GM12891 (cell line): ENCODE data around the gene NPW.

Source experiments
- PAX5 ChIP-seq: IDR thresholded peaks from 2 replicates; pipeline ENCODE4 v1.6.1; 2011; ENCODE audit warnings: low read length, moderate library complexity, mild to moderate bottlenecking; ENCODE audit not compliant: insufficient read depth, severe bottlenecking
- POLR2A ChIP-seq: IDR thresholded peaks from 2 replicates; pipeline ENCODE4 v1.6.1; 2011; ENCODE audit warnings: low read depth, low read length, control low read depth
- POLR2AphosphoS5 ChIP-seq: IDR thresholded peaks from 2 replicates; pipeline ENCODE4 v1.6.1; 2011; ENCODE audit warnings: low read depth, low read length, control low read depth
- POU2F2 ChIP-seq: IDR thresholded peaks from 2 replicates; pipeline ENCODE4 v1.6.1; 2011; ENCODE audit warnings: low read depth, mild to moderate bottlenecking, control low read depth, low read length, moderate library complexity
- SPI1 ChIP-seq: IDR thresholded peaks from 2 replicates; pipeline ENCODE4 v1.6.1; 2011; ENCODE audit warnings: low read depth, low read length, control low read depth
- TAF1 ChIP-seq: IDR thresholded peaks from 2 replicates; pipeline ENCODE4 v1.6.1; 2011; ENCODE audit warnings: low read depth, low read length, control low read depth

DNA sequence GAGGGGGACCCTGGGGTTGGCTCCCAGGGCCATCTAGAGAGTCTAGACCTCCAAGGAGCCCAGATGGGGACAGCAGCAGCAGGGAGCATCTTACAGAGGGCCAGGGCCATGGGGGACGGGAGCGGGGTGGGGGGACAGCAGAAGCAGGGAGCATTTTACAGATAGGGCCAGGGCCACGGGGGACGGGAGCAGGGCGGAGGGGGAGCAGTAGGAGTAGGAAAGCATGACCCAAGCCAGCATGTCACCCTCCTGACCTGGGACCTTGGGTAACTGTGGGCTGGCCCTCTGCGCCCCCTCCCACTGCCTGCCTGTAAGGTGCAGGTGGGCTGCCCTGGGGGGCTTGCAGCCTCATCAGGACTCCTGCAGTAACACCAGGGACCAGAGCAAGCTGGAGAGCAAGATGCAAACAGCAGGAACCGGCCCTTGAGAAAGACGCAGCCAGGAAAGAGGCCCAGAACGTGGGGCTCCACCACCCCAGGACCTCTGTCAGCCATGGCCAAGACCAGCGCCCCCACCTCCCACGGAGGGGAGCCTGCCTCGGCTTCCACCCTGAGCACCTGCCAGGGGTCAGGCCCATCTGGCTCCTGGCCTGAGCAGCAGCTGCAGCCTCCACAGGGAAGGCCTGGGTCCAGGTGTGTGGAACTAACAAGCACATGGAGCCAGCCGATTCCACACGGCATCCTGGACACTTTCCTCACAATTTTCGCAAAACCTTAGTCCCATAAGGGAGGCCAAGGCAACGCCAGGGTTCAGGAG is 12.3 kb upstream of the NPW start:
- TF ChIP-seq POLR2A (no peak), TAF1 (no peak), POLR2AphosphoS5 (no peak), PAX5 (no peak), SPI1 (no peak), POU2F2 (no peak)
